Activated CD4-positive, alpha-beta T cell treated with anti-CD3 and anti-CD28 coated beads, Interleukin-2, amount 10 ng/mL, durations not matched to agents 24 days and 14 days (primary cell): Measurements from ENCODE around the gene SEMA6B. TPM values are rescaled to one million over a fixed set of nuclear protein-coding genes. Genes with fewer than 3 reads are reported as not detected.
A peak's percentile ranks its signal among the peaks of the same experiment; 100 is the strongest.

Experiments used
- DNase-seq: peaks from one replicate; pipeline ENCODE4 v3.0.0; 2022
- H3K27ac Mint-ChIP-seq: one replicate; pipeline ENCODE4 v1.8.0; 2022; ENCODE audit warnings: mild to moderate bottlenecking, mixed read lengths
- H3K27me3 Mint-ChIP-seq: one replicate; pipeline ENCODE4 v1.8.0; 2022; ENCODE audit warnings: mixed read lengths
- H3K36me3 Mint-ChIP-seq: one replicate; pipeline ENCODE4 v1.8.0; 2022; ENCODE audit warnings: low read depth, mild to moderate bottlenecking, mixed read lengths
- H3K4me1 Mint-ChIP-seq: one replicate; pipeline ENCODE4 v1.8.0; 2021; ENCODE audit warnings: mixed read lengths
- H3K4me3 Mint-ChIP-seq: one replicate; pipeline ENCODE4 v1.8.0; 2022; ENCODE audit warnings: mild to moderate bottlenecking, moderate library complexity, mixed read lengths
- H3K9me3 Mint-ChIP-seq: one replicate; pipeline ENCODE4 v1.8.0; 2021; ENCODE audit warnings: mixed read lengths
- intact Hi-C: fragments of 100-400 bp; cut with micrococcal nuclease; formaldehyde crosslinking; loops from one replicate; pipeline ENCODE4 v1.15.1; 2023
- total RNA-seq: library from RNA; stranded (reverse); gene quantifications from 2 replicates; pipeline ENCODE4 v1.2.3, GENCODE V29; 2022

Gene SEMA6B
- total RNA-seq, 1 donor from 2014 or later, result not detected

DNA sequence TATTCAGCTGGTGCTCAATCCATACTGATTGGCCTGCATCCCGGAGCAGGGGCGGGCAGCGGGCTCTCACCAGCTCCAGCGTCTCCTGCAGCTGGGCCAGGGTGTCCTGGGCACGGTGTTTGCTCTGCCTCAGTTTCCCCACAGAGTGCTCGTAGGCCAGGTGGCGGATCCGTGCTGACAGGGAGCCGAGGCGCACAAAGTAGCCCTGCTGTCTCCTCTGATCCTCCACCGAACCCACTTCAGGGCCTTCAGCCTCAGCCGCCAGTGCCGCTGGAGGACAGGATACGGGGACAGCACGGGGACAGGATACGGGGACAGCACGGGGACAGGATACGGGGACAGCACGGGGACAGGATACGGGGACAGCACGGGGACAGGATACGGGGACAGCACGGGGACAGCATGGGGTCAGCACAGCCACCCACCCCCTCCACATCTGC lies 33.9 kb downstream of the SEMA6B start:
- intact Hi-C loops, result no loop called here
- no peak for DNase-seq
- no peaks in the 10 kb centered on the region for H3K9me3 Mint-ChIP-seq
- H3K4me1 Mint-ChIP-seq, result no peaks in the 10 kb centered on the region
- H3K27me3 Mint-ChIP-seq, result peaks cover 2% of the 10 kb centered on the region
- H3K27ac Mint-ChIP-seq, result no peak overlapping the region
- no peak overlapping the region for H3K4me3 Mint-ChIP-seq
- H3K36me3 Mint-ChIP-seq, result no peaks in the 10 kb centered on the region

- H3K27me3 Mint-ChIP-seq, result peaks cover 2% of the 10 kb centered on the region
- H3K27ac Mint-ChIP-seq, result no peak overlapping the region
- no peak overlapping the region for H3K4me3 Mint-ChIP-seq
- peak; percentile 91 for DNase-seq
- no peaks in the 10 kb centered on the region for H3K4me1 Mint-ChIP-seq
- intact Hi-C loops, result no loop called here
- no peaks in the 10 kb centered on the region for H3K9me3 Mint-ChIP-seq
- no peaks in the 10 kb centered on the region for H3K36me3 Mint-ChIP-seq
Measured at GRCh38 chr19:4524808-4525562, 34.5 kb downstream of the SEMA6B start.

DNA sequence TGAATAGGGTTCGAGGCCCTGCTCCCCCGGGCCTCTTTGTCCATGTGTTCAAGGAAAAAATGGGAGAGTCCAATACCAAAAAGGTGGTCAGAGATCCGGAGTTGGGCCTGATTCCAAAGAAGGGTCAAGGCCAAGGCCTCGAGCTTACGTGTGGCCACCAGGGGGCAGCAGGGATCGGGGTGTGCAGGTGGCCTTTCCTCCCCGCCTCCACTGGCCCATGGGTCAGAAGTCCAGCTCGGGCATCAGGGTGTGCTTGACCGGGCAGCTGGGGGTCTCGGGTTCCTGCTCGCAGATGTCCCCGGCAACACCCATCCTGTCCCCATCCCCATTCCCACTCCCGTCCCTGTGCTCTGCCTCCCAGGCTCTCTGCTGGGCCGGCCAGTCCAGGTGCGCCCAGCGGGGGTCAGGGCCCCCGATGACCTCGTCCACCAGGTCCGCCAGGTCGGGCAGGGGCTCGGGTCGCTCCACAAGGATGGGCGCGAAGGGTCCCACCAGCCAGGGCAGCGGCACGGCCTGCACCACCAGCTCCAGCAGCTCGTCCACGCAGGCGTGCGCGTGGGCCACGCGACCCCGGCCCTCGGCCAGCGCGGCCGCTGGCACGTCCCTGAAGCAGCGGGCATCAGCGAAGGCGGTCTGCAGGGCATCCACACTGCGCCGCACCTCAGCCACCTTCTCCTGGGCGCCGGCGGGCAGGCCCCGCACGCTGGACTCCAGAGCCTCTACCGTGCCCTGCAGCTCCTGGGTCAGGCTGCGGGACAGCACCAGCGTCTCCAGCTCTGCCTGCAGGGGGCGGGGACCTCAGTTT lies 36.0 kb downstream of the SEMA6B start:
- Mint-ChIP-seq H3K27ac (no peak overlapping the region), H3K27me3 (peaks cover 2% of the 10 kb centered on the region), H3K4me3 (no peak overlapping the region), H3K9me3 (no peaks in the 10 kb centered on the region), H3K4me1 (no peaks in the 10 kb centered on the region), H3K36me3 (no peaks in the 10 kb centered on the region)
- peak; percentile 78 for DNase-seq
- intact Hi-C loops, result no loop called here

GRCh38 chr19:4522291-4523002 lies 37.0 kb downstream of the SEMA6B start:
- Mint-ChIP-seq H3K36me3 (no peaks in the 10 kb centered on the region), H3K4me3 (no peak overlapping the region), H3K9me3 (no peaks in the 10 kb centered on the region), H3K27ac (no peak overlapping the region), H3K4me1 (no peaks in the 10 kb centered on the region), H3K27me3 (peaks cover 2% of the 10 kb centered on the region)
- intact Hi-C loops, result no loop called here
- DNase-seq, result no peak

- H3K27ac Mint-ChIP-seq, result no peak overlapping the region
- no peaks in the 10 kb centered on the region for H3K9me3 Mint-ChIP-seq
- H3K27me3 Mint-ChIP-seq, result peaks cover 2% of the 10 kb centered on the region
- H3K4me1 Mint-ChIP-seq, result no peaks in the 10 kb centered on the region
- intact Hi-C loops, result no loop called here
- no peaks in the 10 kb centered on the region for H3K36me3 Mint-ChIP-seq
- H3K4me3 Mint-ChIP-seq, result no peak overlapping the region
- DNase-seq, result no peak
Measured at GRCh38 chr19:4521888-4522242, 37.6 kb downstream of the SEMA6B start.

DNA sequence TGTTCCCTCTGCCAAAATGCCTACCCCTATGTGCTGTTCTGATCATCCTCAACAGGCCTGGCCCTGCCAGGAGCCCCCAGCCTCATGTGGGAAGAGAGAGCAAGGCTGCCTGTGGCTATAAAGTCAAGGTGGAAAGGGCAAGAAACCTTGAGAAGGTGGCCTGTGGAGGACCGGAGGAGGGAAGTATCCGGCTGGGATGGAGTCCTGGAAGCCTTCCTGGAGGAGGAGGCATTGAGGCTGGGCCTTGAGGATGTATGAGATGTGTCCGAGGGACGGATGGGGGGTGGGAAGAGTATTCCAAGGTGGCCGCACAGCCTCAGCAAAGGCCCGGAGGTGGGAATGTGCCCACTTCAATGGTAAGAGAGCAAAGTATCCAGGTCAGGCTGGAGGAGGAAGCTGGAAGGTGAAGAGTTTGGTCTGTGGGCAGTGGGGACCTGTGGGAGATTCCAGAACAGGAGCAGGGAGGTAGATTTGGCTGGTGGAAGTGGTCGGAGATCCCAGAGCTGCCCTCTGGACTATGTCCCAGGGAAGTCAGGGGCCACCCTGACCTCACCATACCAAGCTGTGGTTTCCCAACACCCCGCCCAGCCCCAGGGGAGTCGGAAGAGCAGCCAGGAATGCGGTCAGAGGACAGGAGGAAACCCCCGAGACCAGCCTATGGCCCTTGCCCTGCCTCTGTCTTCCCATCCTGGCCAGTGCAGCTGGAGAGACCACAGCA lies 38.2 kb downstream of the SEMA6B start:
- Mint-ChIP-seq H3K27me3 (peaks cover 2% of the 10 kb centered on the region), H3K36me3 (no peaks in the 10 kb centered on the region), H3K4me3 (no peak overlapping the region), H3K4me1 (no peaks in the 10 kb centered on the region), H3K9me3 (no peaks in the 10 kb centered on the region), H3K27ac (no peak overlapping the region)
- no peak for DNase-seq
- intact Hi-C loops, result no loop called here

DNA sequence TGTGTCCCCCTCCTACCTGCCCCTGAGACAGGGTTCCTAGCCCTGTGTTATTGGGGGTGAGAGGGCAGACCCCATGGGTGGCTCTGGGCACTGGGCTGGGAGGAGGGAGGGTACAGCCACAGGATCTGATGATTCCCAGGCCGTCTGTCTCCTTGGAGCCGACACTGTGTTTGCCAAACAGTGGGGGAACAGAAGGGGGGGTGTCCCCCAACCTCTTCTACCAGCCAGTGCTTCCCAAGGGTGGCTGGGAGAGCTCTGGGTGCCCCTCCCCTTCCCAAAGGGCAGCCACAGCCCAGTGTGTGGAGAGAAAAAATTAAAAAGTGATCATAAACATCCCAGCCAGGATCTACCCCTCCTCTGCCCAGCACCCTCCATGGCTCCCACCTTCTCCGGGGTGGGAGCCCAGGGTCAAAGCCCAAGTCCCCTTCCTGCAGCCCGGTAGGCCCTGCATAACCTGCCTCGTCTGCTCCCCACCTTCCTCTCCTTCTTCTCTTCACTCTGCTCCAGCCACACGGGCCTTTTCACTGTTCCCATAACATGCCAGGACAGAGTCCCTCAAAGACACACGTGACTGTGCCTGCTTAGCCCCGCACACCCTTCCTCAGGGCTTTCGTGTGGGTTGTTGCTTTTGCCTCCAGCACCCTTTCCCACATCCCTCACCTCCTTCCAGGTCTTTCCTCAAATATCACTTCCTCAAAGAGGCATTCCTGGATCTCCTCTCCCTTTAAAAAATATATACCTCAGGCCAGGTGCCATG lies 39.8 kb downstream of the SEMA6B start:
- H3K36me3 Mint-ChIP-seq, result no peaks in the 10 kb centered on the region
- no peak overlapping the region for H3K4me3 Mint-ChIP-seq
- H3K4me1 Mint-ChIP-seq, result no peaks in the 10 kb centered on the region
- no peaks in the 10 kb centered on the region for H3K9me3 Mint-ChIP-seq
- intact Hi-C loops, result no loop called here
- H3K27me3 Mint-ChIP-seq, result peaks cover 2% of the 10 kb centered on the region
- H3K27ac Mint-ChIP-seq, result no peak overlapping the region
- no peak for DNase-seq

- no peak for DNase-seq
- H3K36me3 Mint-ChIP-seq, result no peaks in the 10 kb centered on the region
- H3K9me3 Mint-ChIP-seq, result no peaks in the 10 kb centered on the region
- no peaks in the 10 kb centered on the region for H3K4me1 Mint-ChIP-seq
- intact Hi-C loops, result no loop called here
- no peak overlapping the region for H3K27ac Mint-ChIP-seq
- H3K4me3 Mint-ChIP-seq, result no peak overlapping the region
- peaks cover 2% of the 10 kb centered on the region for H3K27me3 Mint-ChIP-seq
Measured at GRCh38 chr19:4519172-4519496, 40.4 kb downstream of the SEMA6B start.

DNA sequence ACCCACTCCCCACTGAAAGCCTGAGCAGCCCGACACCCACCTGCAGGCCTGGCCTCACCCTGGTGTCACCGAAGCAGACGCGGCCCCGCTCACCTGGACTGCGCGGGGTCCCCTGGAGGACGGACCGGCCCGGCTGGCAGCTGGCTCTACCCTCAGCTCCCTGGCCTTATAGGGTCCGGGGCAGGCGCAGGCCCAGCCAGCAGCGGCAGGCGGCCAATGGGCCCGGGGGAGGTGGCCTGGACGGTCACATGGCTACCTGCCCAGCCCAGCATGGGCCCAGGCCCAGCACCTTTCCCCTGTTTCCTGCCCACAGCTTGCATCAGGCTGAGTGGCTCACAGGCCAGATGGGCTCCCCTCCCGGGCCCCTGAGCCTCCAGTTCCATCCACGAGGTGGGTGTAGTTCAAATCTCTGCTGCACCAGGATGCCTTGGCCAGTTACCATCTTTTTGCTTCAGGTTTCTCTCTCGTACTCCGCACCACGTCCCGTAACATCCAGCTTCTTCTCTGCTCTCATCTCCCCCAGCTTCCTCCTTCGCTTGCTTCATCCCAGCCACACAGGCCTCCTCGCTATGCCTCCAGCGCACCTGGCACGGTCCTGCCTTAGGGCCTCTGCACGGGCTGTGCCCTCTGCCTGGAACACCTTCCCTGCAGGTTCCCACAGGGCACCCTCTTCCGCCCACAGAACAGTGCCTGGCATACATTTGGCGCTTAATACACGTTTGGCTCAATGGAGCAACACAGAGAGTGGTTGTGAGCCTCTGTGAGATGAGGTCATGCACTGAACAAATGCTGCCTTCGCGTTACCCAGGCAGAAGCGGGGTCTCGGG lies 40.9 kb downstream of the SEMA6B start, which contains the start of gene PLIN4:
PLIN4 (minus strand) TSS at position 142 of the 827 bp plus-strand sequence. CDS start 214 bp downstream, outside the sequence.
- H3K9me3 Mint-ChIP-seq, result no peaks in the 10 kb centered on the region
- H3K4me1 Mint-ChIP-seq, result no peaks in the 10 kb centered on the region
- DNase-seq, result no peak
- intact Hi-C loops, result no loop called here
- H3K27me3 Mint-ChIP-seq, result peaks cover 2% of the 10 kb centered on the region
- H3K36me3 Mint-ChIP-seq, result no peaks in the 10 kb centered on the region
- no peak within 1 kb of the TSS for H3K27ac Mint-ChIP-seq
- H3K4me3 Mint-ChIP-seq, result no peak within 1 kb of the TSS

DNA sequence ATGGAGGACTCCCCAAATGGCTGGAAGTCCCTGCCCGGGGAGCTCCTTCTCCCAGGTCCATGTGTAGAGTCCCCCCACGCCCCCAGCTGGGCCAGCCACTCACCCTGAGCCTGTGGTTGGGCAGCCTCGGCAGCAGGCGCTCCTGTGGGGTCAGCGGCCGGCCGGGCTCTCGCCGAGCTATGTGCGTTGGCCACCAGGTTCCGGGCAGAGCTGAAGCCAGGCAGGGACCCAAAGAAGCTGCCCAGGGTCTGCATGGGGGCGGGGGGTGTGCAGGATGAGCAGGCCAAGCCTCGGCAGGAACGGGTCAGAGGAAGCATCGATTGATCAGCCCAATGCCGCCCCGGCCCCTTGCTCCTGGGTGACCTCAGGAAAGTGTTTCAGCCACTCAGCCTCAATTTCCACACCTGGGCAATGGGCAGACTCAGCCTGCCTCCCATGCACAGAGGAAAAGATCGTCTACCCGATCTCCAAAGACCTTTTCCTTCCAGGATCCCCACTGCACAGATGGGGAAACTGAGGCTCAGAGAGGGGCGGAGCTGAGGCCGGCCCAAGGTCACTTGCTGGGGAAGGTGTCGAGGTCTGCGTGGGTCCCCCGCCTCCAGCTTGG lies 41.9 kb downstream of the SEMA6B start:
- no peaks in the 10 kb centered on the region for H3K4me1 Mint-ChIP-seq
- no peaks in the 10 kb centered on the region for H3K9me3 Mint-ChIP-seq
- no peaks in the 10 kb centered on the region for H3K36me3 Mint-ChIP-seq
- DNase-seq, result no peak
- no peak overlapping the region for H3K4me3 Mint-ChIP-seq
- peaks cover 2% of the 10 kb centered on the region for H3K27me3 Mint-ChIP-seq
- no peak overlapping the region for H3K27ac Mint-ChIP-seq
- intact Hi-C loops, result no loop called here

GRCh38 chr19:4516939-4517300 lies 42.6 kb downstream of the SEMA6B start:
- intact Hi-C loops, result no loop called here
- no peaks in the 10 kb centered on the region for H3K9me3 Mint-ChIP-seq
- no peak overlapping the region for H3K4me3 Mint-ChIP-seq
- H3K4me1 Mint-ChIP-seq, result no peaks in the 10 kb centered on the region
- no peaks in the 10 kb centered on the region for H3K36me3 Mint-ChIP-seq
- H3K27ac Mint-ChIP-seq, result no peak overlapping the region
- H3K27me3 Mint-ChIP-seq, result peaks cover 2% of the 10 kb centered on the region
- no peak for DNase-seq

DNA sequence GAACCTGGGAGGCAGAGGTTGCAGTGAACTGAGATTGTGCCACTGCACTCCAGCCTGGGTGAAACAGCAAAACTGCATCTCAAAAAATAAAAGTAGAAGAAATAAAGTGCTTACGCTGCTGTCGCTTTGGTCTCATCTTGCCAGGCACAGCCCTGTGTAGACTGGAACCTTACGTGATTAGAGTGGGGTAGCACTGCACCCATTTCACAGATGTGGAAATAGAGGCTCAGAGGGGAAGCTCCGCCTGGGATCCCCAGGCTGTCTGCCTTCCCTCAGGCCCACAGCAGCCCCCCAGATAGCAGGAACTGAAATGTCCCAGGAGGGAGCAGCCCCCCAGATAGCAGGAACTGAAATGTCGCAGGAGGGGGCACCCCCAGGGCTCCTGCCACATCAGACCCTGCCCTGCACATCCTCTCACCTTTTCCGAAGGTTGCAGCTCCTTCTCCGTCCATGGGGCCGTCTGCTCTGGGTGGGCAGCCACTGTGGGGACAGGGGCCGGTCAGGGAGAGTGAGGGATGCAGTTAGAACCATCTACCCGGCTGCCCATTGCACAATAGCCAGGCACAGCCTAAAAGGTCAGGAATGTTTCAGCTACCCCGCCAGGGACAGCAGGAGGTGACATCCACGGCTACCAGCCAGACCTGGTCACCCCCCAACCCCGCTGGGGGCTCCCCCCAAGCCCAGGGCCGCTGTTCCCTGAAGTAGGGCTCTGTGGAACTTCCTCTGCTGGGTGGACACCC lies 43.1 kb downstream of the SEMA6B start:
- Mint-ChIP-seq H3K27ac (no peak overlapping the region), H3K9me3 (no peaks in the 10 kb centered on the region), H3K4me3 (no peak overlapping the region), H3K4me1 (no peaks in the 10 kb centered on the region), H3K27me3 (peaks cover 2% of the 10 kb centered on the region), H3K36me3 (no peaks in the 10 kb centered on the region)
- intact Hi-C loops, result no loop called here
- no peak for DNase-seq
